ENCODE data around the gene DES. TPM values are rescaled to one million over a fixed set of nuclear protein-coding genes. Genes with fewer than 3 reads are reported as not detected.

DES gene
- total and polyA plus RNA-seq, 2 of the 13 experiments (the other 11 are each of a cell fraction or from before 2014, with no cell fraction given), result not detected

DNA sequence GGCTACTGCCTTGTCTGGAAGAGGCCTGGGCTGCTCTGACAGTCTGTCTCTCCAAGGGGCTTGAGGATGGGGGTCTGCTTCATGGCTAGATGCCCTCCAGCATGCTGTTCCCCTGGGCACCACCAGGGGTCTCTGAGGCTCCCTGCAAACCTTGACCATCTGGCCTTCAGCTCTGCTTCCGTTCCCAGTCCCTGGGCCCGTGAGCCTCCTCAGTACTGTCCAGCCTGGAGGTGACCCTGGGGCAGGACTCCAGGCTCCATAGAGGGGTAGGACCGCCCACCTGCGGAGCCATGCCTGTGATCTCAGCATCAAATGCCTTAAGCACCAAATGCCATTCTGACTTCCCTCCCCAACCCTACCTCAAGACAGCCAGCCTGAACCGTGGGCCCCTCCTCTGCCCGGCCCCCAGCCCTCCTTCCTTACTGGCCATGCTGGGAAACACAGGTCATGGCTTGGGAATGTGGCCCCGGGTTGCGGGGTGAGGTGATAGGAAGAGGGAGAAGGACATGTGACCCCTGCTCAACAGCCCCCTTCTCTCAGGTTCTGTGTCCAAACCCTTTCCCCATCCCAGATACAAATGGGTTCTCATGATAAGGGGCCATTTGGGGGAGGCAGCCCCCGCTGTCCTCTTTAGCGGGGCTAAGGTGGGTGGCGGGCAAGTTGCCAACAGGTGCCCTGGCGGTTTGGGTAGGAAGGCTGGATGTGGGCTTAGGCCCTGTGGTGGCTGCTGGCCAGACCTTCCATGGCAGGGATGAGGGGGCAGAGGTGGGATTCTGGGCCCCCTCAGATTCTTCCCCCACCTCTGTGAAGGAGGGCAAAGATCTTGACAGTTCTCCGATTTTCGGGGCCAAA is 41.5 kb downstream of the DES start (continued):
- TF ChIP-seq, protein P1, sequence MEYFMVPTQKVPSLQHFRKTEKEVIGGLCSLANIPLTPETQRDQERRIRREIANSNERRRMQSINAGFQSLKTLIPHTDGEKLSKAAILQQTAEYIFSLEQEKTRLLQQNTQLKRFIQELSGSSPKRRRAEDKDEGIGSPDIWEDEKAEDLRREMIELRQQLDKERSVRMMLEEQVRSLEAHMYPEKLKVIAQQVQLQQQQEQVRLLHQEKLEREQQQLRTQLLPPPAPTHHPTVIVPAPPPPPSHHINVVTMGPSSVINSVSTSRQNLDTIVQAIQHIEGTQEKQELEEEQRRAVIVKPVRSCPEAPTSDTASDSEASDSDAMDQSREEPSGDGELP (IDR thresholded peaks at IDR 0.05; ENCODE audit: borderline replicate concordance, low read depth), result peak; percentile 60; the same call in 1 of the 2 replicates
- TF ChIP-seq FOXJ3 (CRISPR knock-in tag; IDR thresholded peaks at IDR 0.05; ENCODE audit: borderline replicate concordance) (no peak), KLF13 (CRISPR knock-in tag; IDR thresholded peaks at IDR 0.05) (peak; percentile 25; the same call in 1 of the 2 replicates), MIER3 (CRISPR knock-in tag; IDR thresholded peaks at IDR 0.05; ENCODE audit: borderline replicate concordance) (no peak), ZNF7 (CRISPR knock-in tag; IDR thresholded peaks at IDR 0.05) (no peak), ZNF234 (CRISPR knock-in tag; conservative IDR thresholded peaks at IDR 0.05) (no peak), ZNF850 (CRISPR knock-in tag; conservative IDR thresholded peaks at IDR 0.05) (no peak), ISX (CRISPR knock-in tag; conservative IDR thresholded peaks at IDR 0.05) (no peak), ZNF256 (CRISPR knock-in tag; conservative IDR thresholded peaks at IDR 0.05) (no peak), GPN1 (CRISPR knock-in tag; IDR thresholded peaks at IDR 0.05; ENCODE audit: borderline replicate concordance) (no peak)
- TF ChIP-seq, protein P2, sequence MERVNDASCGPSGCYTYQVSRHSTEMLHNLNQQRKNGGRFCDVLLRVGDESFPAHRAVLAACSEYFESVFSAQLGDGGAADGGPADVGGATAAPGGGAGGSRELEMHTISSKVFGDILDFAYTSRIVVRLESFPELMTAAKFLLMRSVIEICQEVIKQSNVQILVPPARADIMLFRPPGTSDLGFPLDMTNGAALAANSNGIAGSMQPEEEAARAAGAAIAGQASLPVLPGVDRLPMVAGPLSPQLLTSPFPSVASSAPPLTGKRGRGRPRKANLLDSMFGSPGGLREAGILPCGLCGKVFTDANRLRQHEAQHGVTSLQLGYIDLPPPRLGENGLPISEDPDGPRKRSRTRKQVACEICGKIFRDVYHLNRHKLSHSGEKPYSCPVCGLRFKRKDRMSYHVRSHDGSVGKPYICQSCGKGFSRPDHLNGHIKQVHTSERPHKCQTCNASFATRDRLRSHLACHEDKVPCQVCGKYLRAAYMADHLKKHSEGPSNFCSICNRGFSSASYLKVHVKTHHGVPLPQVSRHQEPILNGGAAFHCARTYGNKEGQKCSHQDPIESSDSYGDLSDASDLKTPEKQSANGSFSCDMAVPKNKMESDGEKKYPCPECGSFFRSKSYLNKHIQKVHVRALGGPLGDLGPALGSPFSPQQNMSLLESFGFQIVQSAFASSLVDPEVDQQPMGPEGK (CRISPR knock-in tag; IDR thresholded peaks at IDR 0.05), result peak; percentile 32; the same call in 1 of the 2 replicates
- TF ChIP-seq, protein P3, sequence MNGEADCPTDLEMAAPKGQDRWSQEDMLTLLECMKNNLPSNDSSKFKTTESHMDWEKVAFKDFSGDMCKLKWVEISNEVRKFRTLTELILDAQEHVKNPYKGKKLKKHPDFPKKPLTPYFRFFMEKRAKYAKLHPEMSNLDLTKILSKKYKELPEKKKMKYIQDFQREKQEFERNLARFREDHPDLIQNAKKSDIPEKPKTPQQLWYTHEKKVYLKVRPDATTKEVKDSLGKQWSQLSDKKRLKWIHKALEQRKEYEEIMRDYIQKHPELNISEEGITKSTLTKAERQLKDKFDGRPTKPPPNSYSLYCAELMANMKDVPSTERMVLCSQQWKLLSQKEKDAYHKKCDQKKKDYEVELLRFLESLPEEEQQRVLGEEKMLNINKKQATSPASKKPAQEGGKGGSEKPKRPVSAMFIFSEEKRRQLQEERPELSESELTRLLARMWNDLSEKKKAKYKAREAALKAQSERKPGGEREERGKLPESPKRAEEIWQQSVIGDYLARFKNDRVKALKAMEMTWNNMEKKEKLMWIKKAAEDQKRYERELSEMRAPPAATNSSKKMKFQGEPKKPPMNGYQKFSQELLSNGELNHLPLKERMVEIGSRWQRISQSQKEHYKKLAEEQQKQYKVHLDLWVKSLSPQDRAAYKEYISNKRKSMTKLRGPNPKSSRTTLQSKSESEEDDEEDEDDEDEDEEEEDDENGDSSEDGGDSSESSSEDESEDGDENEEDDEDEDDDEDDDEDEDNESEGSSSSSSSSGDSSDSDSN (CRISPR knock-in tag; IDR thresholded peaks at IDR 0.05), result peak; percentile 54
- TF ChIP-seq, protein P4, sequence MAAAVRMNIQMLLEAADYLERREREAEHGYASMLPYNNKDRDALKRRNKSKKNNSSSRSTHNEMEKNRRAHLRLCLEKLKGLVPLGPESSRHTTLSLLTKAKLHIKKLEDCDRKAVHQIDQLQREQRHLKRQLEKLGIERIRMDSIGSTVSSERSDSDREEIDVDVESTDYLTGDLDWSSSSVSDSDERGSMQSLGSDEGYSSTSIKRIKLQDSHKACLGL (CRISPR knock-in tag; IDR thresholded peaks at IDR 0.05), result no peak
- TF ChIP-seq, protein P5, sequence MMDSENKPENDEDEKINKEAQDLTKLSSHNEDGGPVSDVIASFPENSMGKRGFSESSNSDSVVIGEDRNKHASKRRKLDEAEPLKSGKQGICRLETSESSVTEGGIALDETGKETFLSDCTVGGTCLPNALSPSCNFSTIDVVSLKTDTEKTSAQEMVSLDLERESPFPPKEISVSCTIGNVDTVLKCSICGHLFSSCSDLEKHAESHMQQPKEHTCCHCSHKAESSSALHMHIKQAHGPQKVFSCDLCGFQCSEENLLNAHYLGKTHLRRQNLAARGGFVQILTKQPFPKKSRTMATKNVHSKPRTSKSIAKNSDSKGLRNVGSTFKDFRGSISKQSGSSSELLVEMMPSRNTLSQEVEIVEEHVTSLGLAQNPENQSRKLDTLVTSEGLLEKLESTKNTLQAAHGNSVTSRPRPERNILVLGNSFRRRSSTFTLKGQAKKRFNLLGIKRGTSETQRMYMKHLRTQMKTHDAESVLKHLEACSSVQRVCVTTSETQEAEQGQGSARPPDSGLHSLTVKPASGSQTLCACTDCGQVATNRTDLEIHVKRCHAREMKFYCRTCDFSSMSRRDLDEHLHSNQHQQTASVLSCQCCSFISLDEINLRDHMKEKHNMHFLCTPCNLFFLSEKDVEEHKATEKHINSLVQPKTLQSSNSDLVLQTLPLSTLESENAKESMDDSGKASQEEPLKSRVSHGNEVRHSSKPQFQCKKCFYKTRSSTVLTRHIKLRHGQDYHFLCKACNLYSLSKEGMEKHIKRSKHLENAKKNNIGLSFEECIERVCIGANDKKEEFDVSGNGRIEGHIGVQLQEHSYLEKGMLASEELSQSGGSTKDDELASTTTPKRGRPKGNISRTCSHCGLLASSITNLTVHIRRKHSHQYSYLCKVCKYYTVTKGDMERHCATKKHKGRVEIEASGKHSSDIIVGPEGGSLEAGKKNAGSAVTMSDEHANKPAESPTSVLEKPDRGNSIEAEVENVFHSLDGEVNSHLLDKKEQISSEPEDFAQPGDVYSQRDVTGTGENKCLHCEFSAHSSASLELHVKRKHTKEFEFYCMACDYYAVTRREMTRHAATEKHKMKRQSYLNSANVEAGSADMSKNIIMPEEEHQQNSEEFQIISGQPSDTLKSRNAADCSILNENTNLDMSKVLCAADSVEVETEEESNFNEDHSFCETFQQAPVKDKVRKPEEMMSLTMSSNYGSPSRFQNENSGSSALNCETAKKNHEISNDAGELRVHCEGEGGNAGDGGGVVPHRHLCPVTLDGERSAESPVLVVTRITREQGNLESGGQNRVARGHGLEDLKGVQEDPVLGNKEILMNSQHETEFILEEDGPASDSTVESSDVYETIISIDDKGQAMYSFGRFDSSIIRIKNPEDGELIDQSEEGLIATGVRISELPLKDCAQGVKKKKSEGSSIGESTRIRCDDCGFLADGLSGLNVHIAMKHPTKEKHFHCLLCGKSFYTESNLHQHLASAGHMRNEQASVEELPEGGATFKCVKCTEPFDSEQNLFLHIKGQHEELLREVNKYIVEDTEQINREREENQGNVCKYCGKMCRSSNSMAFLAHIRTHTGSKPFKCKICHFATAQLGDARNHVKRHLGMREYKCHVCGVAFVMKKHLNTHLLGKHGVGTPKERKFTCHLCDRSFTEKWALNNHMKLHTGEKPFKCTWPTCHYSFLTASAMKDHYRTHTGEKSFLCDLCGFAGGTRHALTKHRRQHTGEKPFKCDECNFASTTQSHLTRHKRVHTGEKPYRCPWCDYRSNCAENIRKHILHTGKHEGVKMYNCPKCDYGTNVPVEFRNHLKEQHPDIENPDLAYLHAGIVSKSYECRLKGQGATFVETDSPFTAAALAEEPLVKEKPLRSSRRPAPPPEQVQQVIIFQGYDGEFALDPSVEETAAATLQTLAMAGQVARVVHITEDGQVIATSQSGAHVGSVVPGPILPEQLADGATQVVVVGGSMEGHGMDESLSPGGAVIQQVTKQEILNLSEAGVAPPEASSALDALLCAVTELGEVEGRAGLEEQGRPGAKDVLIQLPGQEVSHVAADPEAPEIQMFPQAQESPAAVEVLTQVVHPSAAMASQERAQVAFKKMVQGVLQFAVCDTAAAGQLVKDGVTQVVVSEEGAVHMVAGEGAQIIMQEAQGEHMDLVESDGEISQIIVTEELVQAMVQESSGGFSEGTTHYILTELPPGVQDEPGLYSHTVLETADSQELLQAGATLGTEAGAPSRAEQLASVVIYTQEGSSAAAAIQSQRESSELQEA (CRISPR knock-in tag; IDR thresholded peaks at IDR 0.05; ENCODE audit: not compliant biosample characterization), result peak; percentile 40

Data from HepG2 (cell line).